T-helper 2 cell treated with Interferon-gamma antibody and Interleukin-4, amounts not matched to agents 100 ng/mL and 5 ng/mL, for 36 hours (primary cell): ENCODE data around the gene SNRNP48. TPM values are rescaled to one million over a fixed set of nuclear protein-coding genes. Genes with fewer than 3 reads are reported as not detected.

ENCODE experiments used
- intact Hi-C: fragments of 100-400 bp; cut with micrococcal nuclease; formaldehyde crosslinking; loops from one replicate; pipeline ENCODE4 v1.15.1; 2023
- total RNA-seq: library from RNA; stranded (reverse); gene quantifications from 2 replicates; pipeline ENCODE4 v1.2.3, GENCODE V29; 2022

SNRNP48 gene
- 14.8 and 15.5 TPM in 2 replicates for total RNA-seq

- intact Hi-C loops = loop anchor here (1.0 to 5.0 kb wide), 4 partner anchors 201 to 847 kb away; partner anchors contain the start of genes BLOC1S5, CAGE1, RIOK1 and SLC35B3
These were observed at the start of gene SNRNP48 for GRCh38 chr6:7589949-7590917. SNRNP48 (plus strand) TSS chr6:7590198; CDS start chr6:7590258, 60 bp downstream.

- intact Hi-C loops = loop anchor here (5.0 kb wide), 1 partner anchor 187 kb away; the partner anchor contains the start of gene BMP6
These were observed 49.4 kb upstream of the SNRNP48 start for GRCh38 chr6:7540595-7540994.

- intact Hi-C loops = loop anchor here (5.0 kb wide), 1 partner anchor 186 kb away; the partner anchor contains the start of gene BMP6
These were observed 48.6 kb upstream of the SNRNP48 start, which contains the start of gene DSP for GRCh38 chr6:7541175-7542064. DSP (plus strand) TSS chr6:7541671; CDS start chr6:7541916, 245 bp downstream.

GRCh38 chr6:7542065-7542873 lies 47.7 kb upstream of the SNRNP48 start:
- intact Hi-C loops = loop anchor here (5.0 kb wide), 1 partner anchor 185 kb away; the partner anchor contains the start of gene BMP6

- intact Hi-C loops = loop anchor here (5.0 kb wide), 1 partner anchor 184 kb away; the partner anchor contains the start of gene BMP6
These were observed 46.9 kb upstream of the SNRNP48 start for GRCh38 chr6:7542874-7543624.

- intact Hi-C loops = loop anchor here (5.0 kb wide), 1 partner anchor 183 kb away; the partner anchor contains the start of gene BMP6
These were observed 46.1 kb upstream of the SNRNP48 start for GRCh38 chr6:7543789-7544424.

GRCh38 chr6:7544597-7544996 lies 45.4 kb upstream of the SNRNP48 start:
- intact Hi-C loops = loop anchor here (5.0 kb wide), 1 partner anchor 183 kb away; the partner anchor contains the start of gene BMP6

GRCh38 chr6:7545316-7546019 lies 44.5 kb upstream of the SNRNP48 start:
- intact Hi-C loops = no loop called here

GRCh38 chr6:7546020-7546369 lies 44.0 kb upstream of the SNRNP48 start:
- intact Hi-C loops = no loop called here

- intact Hi-C loops = no loop called here
These were observed 43.6 kb upstream of the SNRNP48 start for GRCh38 chr6:7546383-7546782.

GRCh38 chr6:7546896-7547295 lies 43.1 kb upstream of the SNRNP48 start:
- intact Hi-C loops = no loop called here

GRCh38 chr6:7547315-7547714 lies 42.7 kb upstream of the SNRNP48 start:
- intact Hi-C loops = no loop called here

GRCh38 chr6:7550433-7550801 lies 39.6 kb upstream of the SNRNP48 start:
- intact Hi-C loops = no loop called here

- intact Hi-C loops = no loop called here
These were observed 35.3 kb upstream of the SNRNP48 start for GRCh38 chr6:7554533-7555275.

- intact Hi-C loops = no loop called here
These were observed 34.3 kb upstream of the SNRNP48 start for GRCh38 chr6:7555671-7556070.

GRCh38 chr6:7556394-7557106 lies 33.4 kb upstream of the SNRNP48 start:
- intact Hi-C loops = no loop called here

- intact Hi-C loops = no loop called here
These were observed 32.3 kb upstream of the SNRNP48 start for GRCh38 chr6:7557652-7558051.
